Measurements from ENCODE around the gene GNPTG.

DNA sequence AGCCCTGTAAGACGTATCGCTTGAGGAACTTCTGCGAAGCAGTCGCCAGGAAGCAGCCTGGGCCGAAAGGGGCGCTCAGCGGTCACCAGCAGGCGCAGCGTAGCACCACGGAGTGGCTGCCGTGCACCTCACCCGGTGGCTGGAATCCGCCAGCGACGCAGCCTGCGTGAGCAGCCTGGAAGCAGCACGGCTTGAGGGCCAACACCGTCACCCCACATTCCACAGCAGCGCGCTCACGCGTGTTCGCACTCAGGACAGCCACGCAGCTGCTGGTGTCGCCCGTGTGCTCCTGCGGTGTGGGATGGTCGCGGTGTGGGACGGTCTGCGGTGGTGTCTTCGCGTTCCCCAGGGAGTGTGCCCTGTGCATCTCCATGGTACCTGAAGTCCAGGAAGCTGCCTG is 32.7 kb upstream of the GNPTG start:
- TF ChIP-seq, protein P1, sequence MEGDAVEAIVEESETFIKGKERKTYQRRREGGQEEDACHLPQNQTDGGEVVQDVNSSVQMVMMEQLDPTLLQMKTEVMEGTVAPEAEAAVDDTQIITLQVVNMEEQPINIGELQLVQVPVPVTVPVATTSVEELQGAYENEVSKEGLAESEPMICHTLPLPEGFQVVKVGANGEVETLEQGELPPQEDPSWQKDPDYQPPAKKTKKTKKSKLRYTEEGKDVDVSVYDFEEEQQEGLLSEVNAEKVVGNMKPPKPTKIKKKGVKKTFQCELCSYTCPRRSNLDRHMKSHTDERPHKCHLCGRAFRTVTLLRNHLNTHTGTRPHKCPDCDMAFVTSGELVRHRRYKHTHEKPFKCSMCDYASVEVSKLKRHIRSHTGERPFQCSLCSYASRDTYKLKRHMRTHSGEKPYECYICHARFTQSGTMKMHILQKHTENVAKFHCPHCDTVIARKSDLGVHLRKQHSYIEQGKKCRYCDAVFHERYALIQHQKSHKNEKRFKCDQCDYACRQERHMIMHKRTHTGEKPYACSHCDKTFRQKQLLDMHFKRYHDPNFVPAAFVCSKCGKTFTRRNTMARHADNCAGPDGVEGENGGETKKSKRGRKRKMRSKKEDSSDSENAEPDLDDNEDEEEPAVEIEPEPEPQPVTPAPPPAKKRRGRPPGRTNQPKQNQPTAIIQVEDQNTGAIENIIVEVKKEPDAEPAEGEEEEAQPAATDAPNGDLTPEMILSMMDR (IDR thresholded peaks at IDR 0.05), result no peak
- no peak for TF ChIP-seq POLR2AphosphoS5 (IDR thresholded peaks at IDR 0.05)
- no peak for TF ChIP-seq POLR2A (IDR thresholded peaks at IDR 0.05)
